Right cardiac atrium (tissue), 5 donors: ENCODE measurements around the gene RIMOC1. TPM values are rescaled to one million over a fixed set of nuclear protein-coding genes. Genes with fewer than 3 reads are reported as not detected.
A peak's percentile ranks its signal among the peaks of the same experiment; 100 is the strongest.

Source experiments
- ATAC-seq, 2 donors: fragments of 200-7000 bp; cut with Tn5 transposase; one replicate each; pipeline versions ENCODE4 v1.8.0 to v1.9.1; 2020; ENCODE audit warnings: moderate library complexity in 2 of 2, mild to moderate bottlenecking in 1 of 2
- DNase-seq, 3 donors: peaks; one replicate each; pipeline ENCODE4 v3.0.0-alpha.2; 2020
- H3K27ac ChIP-seq: one replicate; pipeline ENCODE4 v1.5.1; 2013; ENCODE audit warnings: mild to moderate bottlenecking, low read length, control low read depth, moderate library complexity
- H3K27me3 ChIP-seq: one replicate; pipeline ENCODE4 v1.6.1; 2013; ENCODE audit not compliant: control insufficient read depth, insufficient read depth
- H3K4me1 ChIP-seq: one replicate; pipeline ENCODE4 v1.6.1; 2013; ENCODE audit warnings: low read length; ENCODE audit not compliant: control insufficient read depth, insufficient read depth
- H3K4me3 ChIP-seq: one replicate; pipeline ENCODE4 v1.5.1; 2013; ENCODE audit warnings: low read length, control low read depth
- H3K9me3 ChIP-seq: one replicate; pipeline ENCODE4 v1.6.1; 2013; ENCODE audit warnings: low read length; ENCODE audit not compliant: control insufficient read depth
- WGBS: extraction: QIAGEN DNeasy Blood & Tissue Kit; methylation state at CpG from one replicate; pipeline ENCODE4 v1.1.7; 2013; 5-methylcytosine and 5-hydroxymethylcytosine counted together
- intact Hi-C, 4 donors: fragments of 100-400 bp; cut with DNase I; formaldehyde crosslinking; loops; one replicate each; pipeline versions ENCODE4 v1.11.0 to v1.14.0; 2022 to 2023
- polyA plus RNA-seq: library from polyadenylated mRNA; stranded (reverse); fragments of 200-250 nt; gene quantifications from one replicate; pipeline ENCODE4 v1.2.3, GENCODE V29; 2013
- total RNA-seq, 4 donors: library from RNA; stranded (reverse); fragmentation: NEBNext Ultra II Directional; extraction: Animal tissue kit (Norgen Biotek cat#: 25700); gene quantifications; one replicate each; pipeline ENCODE4 v1.2.1, GENCODE V29; 2021
- donor health status: healthy with polysubstance abuse.
- donor health status: DM: no; HTN: yes; CAD: no.
- donor health status: DM: no; HTN: no; CAD: no.
- donor health status: DM: no; HTN: yes; CAD: no; lungs with severe emphysema.
- donor health status: DM: yes; HTN: yes; CAD: no.

The RIMOC1 gene
- total and polyA plus RNA-seq, 5 donors, result 7.2 to 16.7 (median 15.4) TPM

DNA sequence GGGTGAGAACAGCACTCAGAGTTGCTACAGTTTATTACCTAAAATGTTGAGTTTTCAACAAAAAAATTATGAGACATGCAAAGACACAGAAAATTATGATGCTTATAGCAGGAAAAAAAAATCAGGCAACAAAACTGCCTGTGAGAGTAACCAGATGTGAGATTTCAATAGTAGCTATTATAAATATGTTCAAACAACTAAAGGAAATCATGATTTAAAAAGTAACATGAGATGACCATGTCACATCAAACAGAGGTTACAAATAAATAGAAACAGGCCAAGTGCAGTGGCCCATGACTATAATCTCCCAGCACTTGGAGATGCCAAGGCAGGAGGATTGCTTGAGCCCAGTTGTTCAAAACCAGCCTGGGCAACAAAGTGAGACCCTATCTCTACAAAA lies 12.1 kb upstream of the RIMOC1 start:
- no peak for ATAC-seq

GRCh38 chr5:41893074-41893851 lies 10.9 kb upstream of the RIMOC1 start:
- intact Hi-C loops, result no loop called here
- Histone ChIP-seq H3K27ac (no peak overlapping the region), H3K9me3 (no peaks in the 10 kb centered on the region), H3K4me1 (no peaks in the 10 kb centered on the region), H3K27me3 (no peaks in the 10 kb centered on the region), H3K4me3 (no peak overlapping the region)
- WGBS, result 66% methylated on average over 3 of the region's 3 CpGs
- DNase-seq (no peak), ATAC-seq (no peak)

More for the DNA sequence above, 12.1 kb upstream of the RIMOC1 start:
- Histone ChIP-seq H3K4me1 (no peaks in the 10 kb centered on the region), H3K9me3 (no peaks in the 10 kb centered on the region), H3K27ac (no peak overlapping the region), H3K27me3 (no peaks in the 10 kb centered on the region), H3K4me3 (no peak overlapping the region)
- intact Hi-C loops, result no loop called here
- DNase-seq, result no peak

- Histone ChIP-seq H3K27ac (no peak overlapping the region), H3K27me3 (no peaks in the 10 kb centered on the region), H3K4me3 (no peak overlapping the region), H3K9me3 (no peaks in the 10 kb centered on the region), H3K4me1 (no peaks in the 10 kb centered on the region)
- 9% methylated on average over 2 of the region's 2 CpGs for WGBS
- ATAC-seq (no peak), DNase-seq (no peak)
- intact Hi-C loops, result no loop called here
These were observed 7.9 kb upstream of the RIMOC1 start for GRCh38 chr5:41896230-41896629.

DNA sequence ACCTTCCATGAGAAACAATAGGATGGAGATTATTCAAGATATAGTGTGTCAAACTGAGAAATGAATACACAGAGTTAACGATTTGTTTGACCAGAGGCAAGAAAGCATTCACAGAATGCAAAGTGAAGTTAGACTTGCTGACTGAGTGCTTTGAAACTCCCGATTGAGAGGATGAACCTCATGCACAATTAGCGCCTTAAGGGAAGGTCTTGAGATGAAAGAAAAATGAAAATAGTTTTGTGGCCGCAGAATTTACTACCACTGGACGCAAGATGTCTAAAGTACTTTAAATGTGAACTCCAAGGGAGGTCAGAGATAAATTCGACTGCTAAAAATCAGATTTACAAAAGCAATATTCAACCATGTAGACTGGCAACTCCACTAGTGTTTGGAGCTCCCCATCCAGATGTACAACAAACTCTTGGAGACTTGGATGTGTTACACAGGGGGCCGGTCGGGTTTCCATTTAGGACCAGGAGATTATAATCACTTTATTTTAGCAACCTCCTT lies 707 bp upstream of the RIMOC1 start:
- intact Hi-C loops, result no loop called here
- Histone ChIP-seq H3K4me3 (peak overlapping the region; percentile 56), H3K27ac (peak overlapping the region; percentile 68), H3K27me3 (no peaks in the 10 kb centered on the region), H3K9me3 (no peaks in the 10 kb centered on the region), H3K4me1 (peaks cover 2% of the 10 kb centered on the region)
- ATAC-seq, result no peak
- WGBS, result 43% methylated on average over 8 of the region's 8 CpGs
- DNase-seq, result no peak

GRCh38 chr5:41906151-41906550 lies 2.0 kb downstream of the RIMOC1 start:
- Histone ChIP-seq H3K4me1 (peaks cover 2% of the 10 kb centered on the region), H3K27ac (no peak overlapping the region), H3K9me3 (no peaks in the 10 kb centered on the region), H3K27me3 (no peaks in the 10 kb centered on the region), H3K4me3 (no peak overlapping the region)
- intact Hi-C loops, result no loop called here
- DNase-seq (no peak), ATAC-seq (no peak)
- WGBS, result 83% methylated on average over 2 of the region's 2 CpGs

DNA sequence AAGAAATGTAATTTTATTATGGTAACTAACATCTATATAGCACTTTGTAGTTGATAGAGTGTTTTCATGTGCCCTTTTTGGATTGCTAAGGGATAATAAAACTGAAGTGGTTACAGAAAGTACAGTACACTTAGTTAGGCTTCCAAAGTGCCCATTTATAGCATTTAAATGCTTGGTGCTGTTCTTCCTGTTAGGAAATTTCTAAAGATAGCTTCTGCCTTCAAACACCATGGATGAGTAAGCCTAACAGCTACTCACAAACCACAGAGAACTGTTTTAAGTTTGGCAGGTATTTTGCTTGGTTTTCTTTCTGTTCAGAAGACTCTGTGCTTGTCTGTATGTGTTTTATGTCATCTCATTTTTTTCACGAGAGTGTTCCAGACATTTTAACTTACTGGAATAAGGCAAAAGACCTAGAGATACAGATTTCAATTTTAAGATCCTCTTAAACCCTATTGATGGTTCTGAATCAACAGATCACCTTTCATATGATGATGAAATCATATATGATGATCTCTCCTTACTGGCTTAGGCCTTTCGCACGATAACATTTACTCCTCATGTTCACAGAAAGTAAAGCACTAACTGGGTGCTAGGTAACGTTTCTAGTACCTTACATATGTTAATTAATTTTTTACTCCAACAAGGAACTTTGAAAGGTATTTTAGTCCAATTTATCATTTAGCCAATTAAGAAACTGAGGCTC lies 4.4 kb downstream of the RIMOC1 start:
- Histone ChIP-seq H3K4me1 (peaks cover 2% of the 10 kb centered on the region), H3K27me3 (no peaks in the 10 kb centered on the region), H3K27ac (no peak overlapping the region), H3K9me3 (no peaks in the 10 kb centered on the region), H3K4me3 (no peak overlapping the region)
- no peak for ATAC-seq
- intact Hi-C loops, result no loop called here
- WGBS, result 83% methylated on average over 4 of the region's 4 CpGs
- DNase-seq, result no peak

GRCh38 chr5:41918105-41918504 lies 14.0 kb downstream of the RIMOC1 start:
- no peak for ATAC-seq
- Histone ChIP-seq H3K27me3 (no peaks in the 10 kb centered on the region), H3K27ac (no peak overlapping the region), H3K4me3 (no peak overlapping the region), H3K9me3 (no peaks in the 10 kb centered on the region), H3K4me1 (no peaks in the 10 kb centered on the region)
- no peak for DNase-seq
- intact Hi-C loops, result loop anchor here in 1 of 4 donors (10.0 kb wide), 1 partner anchor 63 kb away; no protein-coding TSS in a partner anchor
- WGBS, result 72% methylated on average over 2 of the region's 2 CpGs

DNA sequence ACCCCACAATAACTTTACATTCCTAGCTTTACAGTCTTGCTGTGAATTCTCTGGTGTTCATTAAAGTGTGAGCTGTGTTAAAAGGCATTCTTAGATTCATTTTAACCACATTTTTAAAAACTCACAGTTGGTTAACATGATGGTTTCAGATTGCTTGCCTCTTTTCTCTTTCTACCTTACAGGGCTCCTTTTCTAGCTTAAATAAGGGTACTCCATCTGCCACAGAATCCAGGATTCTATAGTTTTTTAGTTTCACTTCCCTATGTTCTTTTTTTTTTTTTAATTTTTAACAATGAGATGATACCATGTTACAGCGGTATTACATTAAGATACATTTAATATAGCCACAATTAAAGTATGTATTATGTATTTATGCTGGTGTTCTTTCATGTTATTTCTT lies 17.0 kb downstream of the RIMOC1 start:
- intact Hi-C loops, result loop anchor here in 1 of 4 donors (10.0 kb wide), 1 partner anchor 56 kb away; no protein-coding TSS in a partner anchor
- no peak overlapping the region for H3K4me3 ChIP-seq
- H3K9me3 ChIP-seq, result no peaks in the 10 kb centered on the region
- 95% methylated on average over 1 of the region's 1 CpG for WGBS
- H3K27ac ChIP-seq, result no peak overlapping the region
- no peak for ATAC-seq
- no peaks in the 10 kb centered on the region for H3K4me1 ChIP-seq
- DNase-seq, result no peak
- no peaks in the 10 kb centered on the region for H3K27me3 ChIP-seq

GRCh38 chr5:41921874-41922273 lies 17.7 kb downstream of the RIMOC1 start:
- H3K27ac ChIP-seq, result no peak overlapping the region
- H3K4me1 ChIP-seq, result no peaks in the 10 kb centered on the region
- H3K27me3 ChIP-seq, result no peaks in the 10 kb centered on the region
- H3K4me3 ChIP-seq, result no peak overlapping the region
- no peak for DNase-seq
- no peaks in the 10 kb centered on the region for H3K9me3 ChIP-seq
- WGBS, result 58% methylated on average over 1 of the region's 1 CpG
- intact Hi-C loops, result loop anchor here in 1 of 4 donors (10.0 kb wide), 1 partner anchor 57 kb away; no protein-coding TSS in a partner anchor
- no peak for ATAC-seq

GRCh38 chr5:41924526-41924871 lies 20.4 kb downstream of the RIMOC1 start:
- no peaks in the 10 kb centered on the region for H3K4me1 ChIP-seq
- H3K4me3 ChIP-seq, result peak overlapping the region; percentile 84
- WGBS, result 70% methylated on average over 4 of the region's 4 CpGs
- H3K27ac ChIP-seq, result peak overlapping the region; percentile 97
- H3K9me3 ChIP-seq, result no peaks in the 10 kb centered on the region
- intact Hi-C loops, result loop anchor here in 1 of 4 donors (10.0 kb wide), 1 partner anchor 60 kb away; no protein-coding TSS in a partner anchor
- ATAC-seq (no peak), DNase-seq (no peak)
- H3K27me3 ChIP-seq, result no peaks in the 10 kb centered on the region
